SU-DHL-6 (cell line): ENCODE measurements around the gene KLK12.

Source experiments
- H2AFZ ChIP-seq: fragments of 200-600 bp; sonication (generic); 2 replicates; pipeline ENCODE4 v1.6.1; 2014; ENCODE audit warnings: low read depth, mild to moderate bottlenecking, moderate library complexity, mixed read lengths, antibody characterized with exemption, low read length; ENCODE audit not compliant: severe bottlenecking
- H3F3A ChIP-seq: fragments of 200-600 bp; shearing (Covaris generic); 2 replicates; pipeline ENCODE4 v1.6.0; 2016; ENCODE audit warnings: antibody characterized with exemption, mild to moderate bottlenecking; ENCODE audit not compliant: insufficient read depth
- H3K27ac ChIP-seq: fragments of 200-600 bp; sonication (generic); 2 replicates; pipeline ENCODE4 v1.5.1; 2016; ENCODE audit warnings: low read depth, mild to moderate bottlenecking, low read length, moderate library complexity, mixed read lengths
- H3K27me3 ChIP-seq: fragments of 200-600 bp; sonication (generic), shearing (Covaris generic); 2 replicates; pipeline ENCODE4 v1.6.0; 2014; ENCODE audit warnings: mild to moderate bottlenecking, low read length
- H3K36me3 ChIP-seq: fragments of 200-600 bp; sonication (generic); 2 replicates; pipeline ENCODE4 v1.6.1; 2014; ENCODE audit warnings: mild to moderate bottlenecking, low read length, mixed read lengths
- H3K4me2 ChIP-seq: fragments of 300-600, 200-600 bp; shearing (Covaris generic), sonication (generic); 2 replicates; pipeline ENCODE4 v1.6.0; 2014; ENCODE audit warnings: low read length, low read depth, mild to moderate bottlenecking; ENCODE audit not compliant: poor library complexity, severe bottlenecking
- H3K4me3 ChIP-seq: fragments of 200-600 bp; sonication (generic); 2 replicates; pipeline ENCODE4 v1.5.1; 2014; ENCODE audit warnings: antibody characterized with exemption, low read length, mild to moderate bottlenecking, mixed read lengths; ENCODE audit not compliant: insufficient read depth, poor library complexity, severe bottlenecking
- H3K79me2 ChIP-seq: fragments of 200-600 bp; sonication (generic); 2 replicates; pipeline ENCODE4 v1.6.1; 2014; ENCODE audit warnings: mild to moderate bottlenecking, low read length, moderate library complexity; ENCODE audit not compliant: insufficient read depth
- H3K9ac ChIP-seq: fragments of 200-600 bp; sonication (generic); 2 replicates; pipeline ENCODE4 v1.7.0; 2014; ENCODE audit warnings: mild to moderate bottlenecking, low read length
- H3K9me2 ChIP-seq: fragments of 200-600 bp; sonication (generic); replicated peaks from 2 replicates; pipeline ENCODE4 v1.6.1; 2014; ENCODE audit warnings: low read length; ENCODE audit not compliant: insufficient read depth
- H3K9me3 ChIP-seq: fragments of 200-600 bp; sonication (generic); 2 replicates; pipeline ENCODE4 v1.6.1; 2014; ENCODE audit warnings: low read length, mixed read lengths; ENCODE audit not compliant: insufficient read depth
- H4K20me1 ChIP-seq: fragments of 200-600 bp; sonication (generic); 2 replicates; pipeline ENCODE4 v1.6.1; 2014; ENCODE audit warnings: low read depth, mild to moderate bottlenecking, antibody characterized with exemption, low read length, moderate library complexity, mixed read lengths
- CTCF ChIP-seq: fragments of 200-600 bp; sonication (generic); IDR thresholded peaks from one replicate; pipeline ENCODE4 v1.5.1; 2017; ENCODE audit warnings: antibody characterized with exemption, mild to moderate bottlenecking, low read length, moderate library complexity; ENCODE audit not compliant: insufficient read depth, poor library complexity, severe bottlenecking
- EZH2phosphoT487 ChIP-seq: fragments of 200-600 bp; sonication (generic), shearing (Covaris generic); conservative IDR thresholded peaks from 2 replicates; pipeline ENCODE4 v1.6.1; 2018; ENCODE audit warnings: mild to moderate bottlenecking, antibody characterized with exemption, low read length, moderate library complexity, mixed read lengths

Gene KLK12

GRCh38 chr19:51060336-51060735 is 25.5 kb upstream of the KLK12 start:
- TF ChIP-seq CTCF (no peak), EZH2phosphoT487 (no peak)
- Histone ChIP-seq H3K27ac (no peak overlapping the region), H3F3A (no peaks in the 10 kb centered on the region), H3K9me3 (no peaks in the 10 kb centered on the region), H2AFZ (no peak overlapping the region), H3K9ac (no peak overlapping the region), H3K9me2 (no peaks in the 10 kb centered on the region), H3K36me3 (no peaks in the 10 kb centered on the region), H4K20me1 (no peaks in the 10 kb centered on the region), H3K79me2 (no peaks in the 10 kb centered on the region), H3K27me3 (no peaks in the 10 kb centered on the region), H3K4me3 (no peak overlapping the region), H3K4me2 (no peak overlapping the region)

GRCh38 chr19:51059715-51060114 is 24.9 kb upstream of the KLK12 start:
- H3K9me3 ChIP-seq = no peaks in the 10 kb centered on the region
- H3K4me3 ChIP-seq = no peak overlapping the region
- H3K36me3 ChIP-seq = no peaks in the 10 kb centered on the region
- no peaks in the 10 kb centered on the region for H3K27me3 ChIP-seq
- no peaks in the 10 kb centered on the region for H3K9me2 ChIP-seq
- no peak overlapping the region for H3K4me2 ChIP-seq
- TF ChIP-seq EZH2phosphoT487 (no peak), CTCF (no peak)
- no peaks in the 10 kb centered on the region for H3K79me2 ChIP-seq
- H4K20me1 ChIP-seq = no peaks in the 10 kb centered on the region
- H3K27ac ChIP-seq = no peak overlapping the region
- H3F3A ChIP-seq = no peaks in the 10 kb centered on the region
- H2AFZ ChIP-seq = no peak overlapping the region
- no peak overlapping the region for H3K9ac ChIP-seq

- no peak for TF ChIP-seq EZH2phosphoT487
- no peak for TF ChIP-seq CTCF
- no peak overlapping the region for H3K4me2 ChIP-seq
- no peaks in the 10 kb centered on the region for H3K9me3 ChIP-seq
- H3K79me2 ChIP-seq = no peaks in the 10 kb centered on the region
- no peak overlapping the region for H3K4me3 ChIP-seq
- H3K27me3 ChIP-seq = no peaks in the 10 kb centered on the region
- H3K27ac ChIP-seq = no peak overlapping the region
- no peaks in the 10 kb centered on the region for H4K20me1 ChIP-seq
- no peak overlapping the region for H2AFZ ChIP-seq
- no peaks in the 10 kb centered on the region for H3K9me2 ChIP-seq
- H3F3A ChIP-seq = no peaks in the 10 kb centered on the region
- H3K9ac ChIP-seq = no peak overlapping the region
- no peaks in the 10 kb centered on the region for H3K36me3 ChIP-seq
Measured at GRCh38 chr19:51055866-51056265, 21.1 kb upstream of the KLK12 start.

DNA sequence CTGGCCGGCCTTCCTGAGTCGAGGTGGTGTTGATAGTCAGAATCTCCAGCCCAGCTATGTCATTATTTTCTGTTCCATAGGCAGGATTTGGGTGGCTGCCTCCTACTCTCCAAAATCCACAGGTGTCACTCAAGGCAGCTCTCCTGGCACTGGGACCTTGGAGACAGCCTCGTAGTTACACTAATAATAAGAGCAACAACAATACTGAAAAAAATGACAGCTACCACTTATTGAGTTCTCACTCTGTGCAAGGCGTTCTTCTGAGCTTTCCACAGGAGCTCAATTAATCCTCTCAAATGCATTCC is 12.2 kb upstream of the KLK12 start:
- H3K4me3 ChIP-seq = no peak overlapping the region
- H3K4me2 ChIP-seq = no peak overlapping the region
- H3K36me3 ChIP-seq = no peaks in the 10 kb centered on the region

More for the DNA sequence above, 12.2 kb upstream of the KLK12 start:
- Histone ChIP-seq H2AFZ (no peak overlapping the region), H3F3A (no peaks in the 10 kb centered on the region), H3K9ac (no peak overlapping the region), H3K9me2 (no peaks in the 10 kb centered on the region), H4K20me1 (no peaks in the 10 kb centered on the region), H3K27me3 (no peaks in the 10 kb centered on the region), H3K27ac (no peak overlapping the region), H3K9me3 (no peaks in the 10 kb centered on the region), H3K79me2 (no peaks in the 10 kb centered on the region)
- TF ChIP-seq EZH2phosphoT487 (no peak), CTCF (no peak)
